Measurements from ENCODE around the gene ERBB4. TPM values are rescaled to one million over a fixed set of nuclear protein-coding genes. Genes with fewer than 3 reads are reported as not detected.

Gene ERBB4
- total RNA-seq, 1 experiment from 2014 or later: 0.04 TPM

DNA sequence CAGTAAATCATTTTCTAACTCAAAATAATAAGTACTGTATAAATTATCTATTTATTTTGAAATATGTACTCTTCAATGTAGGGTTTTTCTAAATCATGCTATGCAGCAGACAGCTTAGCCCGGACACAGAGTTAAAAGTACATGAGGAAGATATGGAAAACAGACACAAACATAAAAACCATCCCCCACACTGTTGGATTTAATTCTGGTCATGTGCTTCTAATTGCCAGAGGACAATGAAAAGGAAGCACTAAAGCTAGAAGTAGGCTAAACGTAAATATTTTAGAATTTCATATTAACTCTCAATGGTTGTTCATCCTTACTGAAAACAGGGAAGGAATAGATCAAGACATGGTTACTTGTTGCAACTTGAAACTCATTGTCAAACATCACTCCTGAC is 420.7 kb downstream of the ERBB4 start:
- Histone ChIP-seq H3K27me3 (ENCODE audit: insufficient read depth, low read length) (no peaks in the 10 kb centered on the region), H3K79me1 (ENCODE audit: insufficient read depth, low read depth, low read length, poor library complexity, severe bottlenecking) (no peaks in the 10 kb centered on the region), H2AFZ (ENCODE audit: low read length) (no peak overlapping the region), H3K27ac (ENCODE audit: insufficient read length, low read depth, low read length) (peak overlapping the region; percentile 64), H4K5ac (ENCODE audit: insufficient read length, low read depth, low read length) (no peak overlapping the region), H2BK20ac (ENCODE audit: low read depth, low read length, poor library complexity, severe bottlenecking) (no peak overlapping the region), H3K9ac (ENCODE audit: extremely low read depth, insufficient read length, low read length) (no peak overlapping the region), H3K4me2 (ENCODE audit: insufficient read depth, insufficient read length, low read length) (no peak overlapping the region), H3K18ac (ENCODE audit: insufficient read length, low read depth, low read length) (no peak overlapping the region), H4K20me1 (ENCODE audit: control insufficient read depth, insufficient read depth, insufficient read length) (no peaks in the 10 kb centered on the region), H3K4ac (ENCODE audit: low read depth, low read length) (no peak overlapping the region), H3K79me2 (ENCODE audit: insufficient read depth, low read length) (no peaks in the 10 kb centered on the region), H3K56ac (ENCODE audit: insufficient read length, low read depth, low read length) (no peak overlapping the region), H3K4me1 (ENCODE audit: insufficient read depth, low read length) (peaks cover 2% of the 10 kb centered on the region; the same call in 1 of the 2 replicates), H2BK120ac (ENCODE audit: low read depth, low read length, poor library complexity, severe bottlenecking) (no peak overlapping the region), H2BK5ac (ENCODE audit: insufficient read length, low read length) (no peak overlapping the region), H3K23ac (ENCODE audit: insufficient read length, low read depth, low read length) (no peak overlapping the region), H3K14ac (ENCODE audit: insufficient read depth, low read length) (no peak overlapping the region), H4K91ac (ENCODE audit: insufficient read length, low read depth, low read length) (no peak overlapping the region), H3T11ph (ENCODE audit: low read length) (no peak overlapping the region), H2BK15ac (ENCODE audit: low read depth, low read length) (no peak overlapping the region), H2BK12ac (ENCODE audit: insufficient read length, low read depth, low read length) (no peak overlapping the region), H3K23me2 (ENCODE audit: insufficient read length, low read depth, low read length, poor library complexity, severe bottlenecking) (no peaks in the 10 kb centered on the region), H4K8ac (replicated peaks; ENCODE audit: insufficient read length, low read depth, low read length) (no peak overlapping the region), H2AK5ac (ENCODE audit: insufficient read length, low read length) (no peak overlapping the region), H3K9me3 (ENCODE audit: control insufficient read depth, low read depth, low read length) (no peaks in the 10 kb centered on the region)
- Mint-ChIP-seq H3K27ac (peak overlapping the region in 1 of 3 experiments; percentile 84; a peak in 1 of 7 replicates), H3K4me3 (no peak overlapping the region), H3K9me3 (peaks cover 0 to under 1% of the 10 kb centered on the region in 2 experiments; a peak in 2 of 5 replicates), H3K27me3 (ENCODE audit: low read depth) (no peaks in the 10 kb centered on the region), H3K4me1 (peaks cover 5 to 10% of the 10 kb centered on the region in 2 experiments), H3K36me3 (ENCODE audit: insufficient read depth in 1 of 3, low read depth in 3 of 3) (no peaks in the 10 kb centered on the region; a peak in 1 of 7 replicates)
- WGBS (ENCODE audit: extremely low coverage, insufficient read length, low lambda C conversion rate): no CpG with 5 or more reads among the region's 2 CpGs
- DNase-seq: no peak
- TF ChIP-seq, protein P1, sequence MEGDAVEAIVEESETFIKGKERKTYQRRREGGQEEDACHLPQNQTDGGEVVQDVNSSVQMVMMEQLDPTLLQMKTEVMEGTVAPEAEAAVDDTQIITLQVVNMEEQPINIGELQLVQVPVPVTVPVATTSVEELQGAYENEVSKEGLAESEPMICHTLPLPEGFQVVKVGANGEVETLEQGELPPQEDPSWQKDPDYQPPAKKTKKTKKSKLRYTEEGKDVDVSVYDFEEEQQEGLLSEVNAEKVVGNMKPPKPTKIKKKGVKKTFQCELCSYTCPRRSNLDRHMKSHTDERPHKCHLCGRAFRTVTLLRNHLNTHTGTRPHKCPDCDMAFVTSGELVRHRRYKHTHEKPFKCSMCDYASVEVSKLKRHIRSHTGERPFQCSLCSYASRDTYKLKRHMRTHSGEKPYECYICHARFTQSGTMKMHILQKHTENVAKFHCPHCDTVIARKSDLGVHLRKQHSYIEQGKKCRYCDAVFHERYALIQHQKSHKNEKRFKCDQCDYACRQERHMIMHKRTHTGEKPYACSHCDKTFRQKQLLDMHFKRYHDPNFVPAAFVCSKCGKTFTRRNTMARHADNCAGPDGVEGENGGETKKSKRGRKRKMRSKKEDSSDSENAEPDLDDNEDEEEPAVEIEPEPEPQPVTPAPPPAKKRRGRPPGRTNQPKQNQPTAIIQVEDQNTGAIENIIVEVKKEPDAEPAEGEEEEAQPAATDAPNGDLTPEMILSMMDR (conservative IDR thresholded peaks at IDR 0.05): no peak

Measured in H9 (cell line).